ENCODE results near the gene AIMP1. TPM values are rescaled to one million over a fixed set of nuclear protein-coding genes. Genes with fewer than 3 reads are reported as not detected.

Gene AIMP1
- total and polyA plus RNA-seq, 2 of the 13 experiments (the other 11 are each of a cell fraction or from before 2014, with no cell fraction given), result 28.6 to 82.9 TPM

- peak; percentile 87; the same call in 1 of the 2 replicates for TF ChIP-seq ZNF614 (CRISPR knock-in tag; IDR thresholded peaks at IDR 0.05; ENCODE audit: borderline replicate concordance)
- TF ChIP-seq RELA (CRISPR knock-in tag; IDR thresholded peaks at IDR 0.05), result no peak
- peak; percentile 32; the same call in 1 of the 2 replicates for TF ChIP-seq ZNF124 (CRISPR knock-in tag; IDR thresholded peaks at IDR 0.05)
- TF ChIP-seq ZNF883 (CRISPR knock-in tag; IDR thresholded peaks at IDR 0.05; ENCODE audit: not compliant biosample characterization), result no peak
- TF ChIP-seq PAX8 (CRISPR knock-in tag; IDR thresholded peaks at IDR 0.05; ENCODE audit: borderline replicate concordance), result no peak
- no peak for TF ChIP-seq TAF15 (IDR thresholded peaks at IDR 0.05; ENCODE audit: low read depth, low read length, poor library complexity, severe bottlenecking)
- no peak for TF ChIP-seq ZC3H13 (CRISPR knock-in tag; IDR thresholded peaks at IDR 0.05)
- TF ChIP-seq PITX1 (CRISPR knock-in tag; IDR thresholded peaks at IDR 0.05), result peak; percentile 91
- TF ChIP-seq RBAK (CRISPR knock-in tag; IDR thresholded peaks at IDR 0.05), result no peak
- peak; percentile 96 for TF ChIP-seq HMG20A (CRISPR knock-in tag; IDR thresholded peaks at IDR 0.05; ENCODE audit: borderline replicate concordance)
- TF ChIP-seq ZNF747 (CRISPR knock-in tag; IDR thresholded peaks at IDR 0.05; ENCODE audit: borderline replicate concordance), result peak; percentile 70; the same call in 1 of the 2 replicates
- TF ChIP-seq ATF4 (CRISPR knock-in tag; IDR thresholded peaks at IDR 0.05), result peak in 1 of 2 experiments; percentile 96; a peak in 2 of 4 replicates
- peak; percentile 80; the same call in 1 of the 2 replicates for TF ChIP-seq ZNF264 (CRISPR knock-in tag; IDR thresholded peaks at IDR 0.05)
- no peak for TF ChIP-seq ZNF7 (CRISPR knock-in tag; IDR thresholded peaks at IDR 0.05)
- peak; percentile 28; the same call in 1 of the 2 replicates for TF ChIP-seq GATA4 (IDR thresholded peaks at IDR 0.05; ENCODE audit: borderline replicate concordance, low read depth)
- peak; percentile 98 for TF ChIP-seq SMAD3 (CRISPR knock-in tag; IDR thresholded peaks at IDR 0.05)
- no peak for TF ChIP-seq ZKSCAN5 (CRISPR knock-in tag; IDR thresholded peaks at IDR 0.05)
- peak; percentile 88 for TF ChIP-seq MXD4 (CRISPR knock-in tag; IDR thresholded peaks at IDR 0.05)
- peak; percentile 59; the same call in 1 of the 2 replicates for TF ChIP-seq TFAP4 (IDR thresholded peaks at IDR 0.05; ENCODE audit: borderline replicate concordance, low read depth)
- peak; percentile 60; the same call in 1 of the 2 replicates for TF ChIP-seq ZNF34 (CRISPR knock-in tag; IDR thresholded peaks at IDR 0.05; ENCODE audit: borderline replicate concordance)
- 0 out of 2 replicates have a peak, but pooled peaks have one; percentile 57 for TF ChIP-seq ZNF441 (CRISPR knock-in tag; IDR thresholded peaks at IDR 0.05; ENCODE audit: borderline replicate concordance)
- peak; percentile 27; the same call in 1 of the 2 replicates for TF ChIP-seq SMC3 (IDR thresholded peaks at IDR 0.05; ENCODE audit: low read length)
- peak; percentile 11; the same call in 1 of the 2 replicates for TF ChIP-seq STAG1 (CRISPR knock-in tag; IDR thresholded peaks at IDR 0.05)
- TF ChIP-seq ARNT2 (CRISPR knock-in tag; IDR thresholded peaks at IDR 0.05; ENCODE audit: low read depth), result 0 out of 2 replicates have a peak, but pooled peaks have one; percentile 62
- peak; percentile 35; the same call in 1 of the 2 replicates for TF ChIP-seq POLR2AphosphoS5 (IDR thresholded peaks at IDR 0.05; ENCODE audit: low read depth, low read length)
- peak; percentile 89 for TF ChIP-seq ZNF670 (CRISPR knock-in tag; IDR thresholded peaks at IDR 0.05; ENCODE audit: borderline replicate concordance)
- TF ChIP-seq TBX3 (IDR thresholded peaks at IDR 0.05; ENCODE audit: borderline replicate concordance), result peak; percentile 72; the same call in 1 of the 2 replicates
- TF ChIP-seq, protein P1, sequence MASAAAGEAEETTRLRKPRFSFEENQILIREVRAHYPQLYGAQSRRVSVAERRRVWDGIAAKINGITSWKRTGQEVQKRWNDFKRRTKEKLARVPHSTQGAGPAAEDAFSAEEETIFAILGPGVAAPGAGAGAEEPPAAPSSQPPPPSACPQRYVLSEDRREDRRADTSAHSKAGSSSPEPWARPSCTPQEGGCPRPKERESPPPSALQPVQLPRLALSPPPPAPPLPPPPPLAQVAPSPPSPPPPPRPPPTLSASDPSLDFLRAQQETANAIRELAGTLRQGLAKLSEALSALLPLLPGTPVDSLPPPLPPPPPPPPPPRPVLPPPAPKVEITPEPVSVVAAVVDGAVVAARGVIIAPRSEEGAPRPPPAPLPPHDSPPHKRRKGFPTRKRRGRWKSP (CRISPR knock-in tag; IDR thresholded peaks at IDR 0.05), result peak; percentile 74; the same call in 1 of the 2 replicates
- peak; percentile 97 for TF ChIP-seq MIXL1 (CRISPR knock-in tag; IDR thresholded peaks at IDR 0.05)
- peak; percentile 99 for TF ChIP-seq MIER3 (CRISPR knock-in tag; IDR thresholded peaks at IDR 0.05; ENCODE audit: borderline replicate concordance)
Observed at GRCh38 chr4:106287353-106287969, 28.9 kb upstream of the AIMP1 start (continued).

Measured in HepG2 (cell line).